Astrocyte (in vitro differentiated cells and primary cell): ENCODE results near the gene STAC2.

Source experiments
- EZH2 ChIP-seq: IDR thresholded peaks from 2 replicates; pipeline ENCODE4 v1.6.1; 2012; ENCODE audit warnings: mild to moderate bottlenecking, low read length, inconsistent platforms; ENCODE audit not compliant: insufficient read depth
- TF ChIP-seq, protein P1 (sequence below): IDR thresholded peaks from 2 replicates; pipeline ENCODE4 v1.5.1; 2011; ENCODE audit warnings: low read depth, mild to moderate bottlenecking, inconsistent platforms, low read length, moderate library complexity; ENCODE audit not compliant: insufficient read depth

GRCh38 chr17:39244600-39245570 is 19.1 kb upstream of the STAC2 start:
- no peak for TF ChIP-seq EZH2
- TF ChIP-seq, protein P1, sequence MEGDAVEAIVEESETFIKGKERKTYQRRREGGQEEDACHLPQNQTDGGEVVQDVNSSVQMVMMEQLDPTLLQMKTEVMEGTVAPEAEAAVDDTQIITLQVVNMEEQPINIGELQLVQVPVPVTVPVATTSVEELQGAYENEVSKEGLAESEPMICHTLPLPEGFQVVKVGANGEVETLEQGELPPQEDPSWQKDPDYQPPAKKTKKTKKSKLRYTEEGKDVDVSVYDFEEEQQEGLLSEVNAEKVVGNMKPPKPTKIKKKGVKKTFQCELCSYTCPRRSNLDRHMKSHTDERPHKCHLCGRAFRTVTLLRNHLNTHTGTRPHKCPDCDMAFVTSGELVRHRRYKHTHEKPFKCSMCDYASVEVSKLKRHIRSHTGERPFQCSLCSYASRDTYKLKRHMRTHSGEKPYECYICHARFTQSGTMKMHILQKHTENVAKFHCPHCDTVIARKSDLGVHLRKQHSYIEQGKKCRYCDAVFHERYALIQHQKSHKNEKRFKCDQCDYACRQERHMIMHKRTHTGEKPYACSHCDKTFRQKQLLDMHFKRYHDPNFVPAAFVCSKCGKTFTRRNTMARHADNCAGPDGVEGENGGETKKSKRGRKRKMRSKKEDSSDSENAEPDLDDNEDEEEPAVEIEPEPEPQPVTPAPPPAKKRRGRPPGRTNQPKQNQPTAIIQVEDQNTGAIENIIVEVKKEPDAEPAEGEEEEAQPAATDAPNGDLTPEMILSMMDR = peak; percentile 94
